MCF 10A (cell line): Measurements from ENCODE around the gene ERBB2. TPM values are rescaled to one million over a fixed set of nuclear protein-coding genes. Genes with fewer than 3 reads are reported as not detected.
"Not testable (repeated sequence)": the region's sequence is repeated elsewhere in the genome, so short reads cannot be mapped to it uniquely, and the experiment has no call there.

Experiments
- BruUV-seq: library from RNA; stranded (reverse); fragments of 400-500 nt; replicated peaks from 2 replicates; lab custom pipeline; 2021; lab: Mats Ljungman, UMichigan
- CTCF ChIA-PET: fragments of 300-600 bp; sonication (Branson Sonifier 250); formaldehyde crosslinking; extraction: SDS; loops from one replicate; lab custom pipeline; 2021; ENCODE audit warnings: antibody characterized with exemption, inconsistent platforms; lab: Yijun Ruan, JAX
- POLR2A ChIA-PET: fragments of 300-600, 350-650 bp; sonication (Branson Sonifier 250); formaldehyde crosslinking; extraction: SDS; loops from one replicate; lab custom pipeline; 2020; ENCODE audit warnings: antibody characterized with exemption, inconsistent platforms; lab: Yijun Ruan, JAX
- DNase-seq: peaks from one replicate; pipeline ENCODE4 v3.0.0-alpha.2; 2018; ENCODE audit not compliant: unreplicated experiment
- H3K27ac Mint-ChIP-seq: one replicate; pipeline ENCODE4 v1.8.0; 2022; ENCODE audit warnings: mild to moderate bottlenecking, low read depth, mixed read lengths; ENCODE audit not compliant: unreplicated experiment
- H3K27me3 Mint-ChIP-seq: one replicate; pipeline ENCODE4 v1.8.0; 2022; ENCODE audit warnings: mixed read lengths; ENCODE audit not compliant: insufficient read depth, unreplicated experiment
- H3K36me3 Mint-ChIP-seq: one replicate; pipeline ENCODE4 v1.8.0; 2022; ENCODE audit warnings: mild to moderate bottlenecking, moderate library complexity, mixed read lengths; ENCODE audit not compliant: insufficient read depth, unreplicated experiment
- H3K4me1 Mint-ChIP-seq: one replicate; pipeline ENCODE4 v1.8.0; 2022; ENCODE audit warnings: mixed read lengths; ENCODE audit not compliant: insufficient read depth, unreplicated experiment
- H3K4me3 Mint-ChIP-seq: one replicate; pipeline ENCODE4 v1.8.0; 2022; ENCODE audit warnings: mild to moderate bottlenecking, moderate library complexity, mixed read lengths; ENCODE audit not compliant: unreplicated experiment
- H3K9me3 Mint-ChIP-seq: one replicate; pipeline ENCODE4 v1.8.0; 2022; ENCODE audit warnings: mixed read lengths; ENCODE audit not compliant: unreplicated experiment
- intact Hi-C: fragments of 100-400 bp; cut with micrococcal nuclease; formaldehyde crosslinking; loops from 2 replicates; pipeline ENCODE4 v1.14.1; 2022
- total RNA-seq: library from RNA; stranded (reverse); gene quantifications from 2 replicates; pipeline ENCODE4 v1.2.3, GENCODE V29; 2022
- TF ChIP-seq, protein P1 (sequence below): fragments of 200-600 bp; IDR thresholded peaks from one replicate; pipeline ENCODE4 v1.8.0; 2022; ENCODE audit warnings: antibody characterized with exemption, mild to moderate bottlenecking; ENCODE audit not compliant: unreplicated experiment

The ERBB2 gene
- total RNA-seq, 1 experiment from 2014 or later = 33.7 TPM

DNA sequence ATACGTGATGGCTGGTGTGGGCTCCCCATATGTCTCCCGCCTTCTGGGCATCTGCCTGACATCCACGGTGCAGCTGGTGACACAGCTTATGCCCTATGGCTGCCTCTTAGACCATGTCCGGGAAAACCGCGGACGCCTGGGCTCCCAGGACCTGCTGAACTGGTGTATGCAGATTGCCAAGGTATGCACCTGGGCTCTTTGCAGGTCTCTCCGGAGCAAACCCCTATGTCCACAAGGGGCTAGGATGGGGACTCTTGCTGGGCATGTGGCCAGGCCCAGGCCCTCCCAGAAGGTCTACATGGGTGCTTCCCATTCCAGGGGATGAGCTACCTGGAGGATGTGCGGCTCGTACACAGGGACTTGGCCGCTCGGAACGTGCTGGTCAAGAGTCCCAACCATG is 24.9 kb downstream of the ERBB2 start:
- Mint-ChIP-seq H3K27me3 (no peaks in the 10 kb centered on the region), H3K4me1 (peaks cover 8% of the 10 kb centered on the region), H3K9me3 (no peaks in the 10 kb centered on the region), H3K27ac (no peak overlapping the region), H3K4me3 (no peak overlapping the region), H3K36me3 (peaks cover 16% of the 10 kb centered on the region)
- no peak for DNase-seq
- no TSS peak for BruUV-seq
- ChIA-PET POLR2A (interaction anchor here (1.0 to 1.1 kb wide), 2 partner anchors 15 to 90 kb away, joined by 3 read pairs; no protein-coding TSS in a partner anchor), CTCF (interaction anchor here (0.5 kb wide), 1 partner anchor 103 kb away, joined by 3 read pairs; no protein-coding TSS in a partner anchor)
- intact Hi-C loops = no loop called here
- TF ChIP-seq, protein P1, sequence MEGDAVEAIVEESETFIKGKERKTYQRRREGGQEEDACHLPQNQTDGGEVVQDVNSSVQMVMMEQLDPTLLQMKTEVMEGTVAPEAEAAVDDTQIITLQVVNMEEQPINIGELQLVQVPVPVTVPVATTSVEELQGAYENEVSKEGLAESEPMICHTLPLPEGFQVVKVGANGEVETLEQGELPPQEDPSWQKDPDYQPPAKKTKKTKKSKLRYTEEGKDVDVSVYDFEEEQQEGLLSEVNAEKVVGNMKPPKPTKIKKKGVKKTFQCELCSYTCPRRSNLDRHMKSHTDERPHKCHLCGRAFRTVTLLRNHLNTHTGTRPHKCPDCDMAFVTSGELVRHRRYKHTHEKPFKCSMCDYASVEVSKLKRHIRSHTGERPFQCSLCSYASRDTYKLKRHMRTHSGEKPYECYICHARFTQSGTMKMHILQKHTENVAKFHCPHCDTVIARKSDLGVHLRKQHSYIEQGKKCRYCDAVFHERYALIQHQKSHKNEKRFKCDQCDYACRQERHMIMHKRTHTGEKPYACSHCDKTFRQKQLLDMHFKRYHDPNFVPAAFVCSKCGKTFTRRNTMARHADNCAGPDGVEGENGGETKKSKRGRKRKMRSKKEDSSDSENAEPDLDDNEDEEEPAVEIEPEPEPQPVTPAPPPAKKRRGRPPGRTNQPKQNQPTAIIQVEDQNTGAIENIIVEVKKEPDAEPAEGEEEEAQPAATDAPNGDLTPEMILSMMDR = no peak

DNA sequence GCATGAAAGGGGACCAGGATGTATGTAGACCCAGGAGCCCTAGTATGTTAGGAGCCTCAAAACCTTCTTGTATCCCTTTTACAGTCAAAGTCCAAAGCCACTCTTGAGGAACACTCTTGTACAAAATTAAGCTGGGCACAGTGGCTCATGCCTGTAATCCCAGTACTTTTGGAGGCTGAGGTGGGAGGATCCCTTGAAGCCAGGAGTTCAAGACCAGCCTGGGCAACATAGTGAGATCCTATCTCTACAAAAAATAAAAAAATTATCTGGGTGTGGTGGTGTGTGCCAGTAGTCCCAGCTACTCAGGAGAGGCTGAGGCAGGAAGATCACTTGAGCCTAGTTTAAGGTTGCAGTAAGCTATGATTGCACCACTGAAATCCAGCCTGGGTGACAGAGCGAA is 26.1 kb downstream of the ERBB2 start:
- H3K4me1 Mint-ChIP-seq = peaks cover 10% of the 10 kb centered on the region
- DNase-seq, H3K4me3 Mint-ChIP-seq, BruUV-seq, H3K27me3 Mint-ChIP-seq, H3K27ac Mint-ChIP-seq, intact Hi-C loops, H3K9me3 Mint-ChIP-seq: not testable (repeated sequence)
- POLR2A ChIA-PET = interaction anchor here (0.6 to 1.7 kb wide), 3 partner anchors 17 to 38 kb away, joined by 3 to 5 read pairs (median 3); partner anchors contain the start of genes ERBB2 and PGAP3
- CTCF ChIA-PET = interaction anchor here (0.6 kb wide), 3 partner anchors 102 to 515 kb away, joined by 3 to 4 read pairs (median 3); no protein-coding TSS in a partner anchor
- H3K36me3 Mint-ChIP-seq = peaks cover 21% of the 10 kb centered on the region

DNA sequence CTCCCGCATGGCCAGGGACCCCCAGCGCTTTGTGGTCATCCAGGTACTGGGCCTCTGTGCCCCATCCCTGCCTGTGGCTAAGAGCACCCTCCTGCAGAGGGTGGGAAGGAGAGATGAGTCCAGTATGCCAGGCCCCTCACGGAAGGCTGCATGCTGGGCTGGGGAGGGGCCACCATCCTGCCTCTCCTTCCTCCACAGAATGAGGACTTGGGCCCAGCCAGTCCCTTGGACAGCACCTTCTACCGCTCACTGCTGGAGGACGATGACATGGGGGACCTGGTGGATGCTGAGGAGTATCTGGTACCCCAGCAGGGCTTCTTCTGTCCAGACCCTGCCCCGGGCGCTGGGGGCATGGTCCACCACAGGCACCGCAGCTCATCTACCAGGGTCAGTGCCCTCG is 26.8 kb downstream of the ERBB2 start:
- Mint-ChIP-seq H3K27me3 (no peaks in the 10 kb centered on the region), H3K4me3 (no peak overlapping the region), H3K27ac (peak overlapping the region; percentile 19), H3K4me1 (peaks cover 10% of the 10 kb centered on the region), H3K36me3 (peaks cover 21% of the 10 kb centered on the region), H3K9me3 (no peaks in the 10 kb centered on the region)
- BruUV-seq = no TSS peak
- ChIA-PET POLR2A (interaction anchor here (1.7 kb wide), 1 partner anchor 27 kb away, joined by 5 read pairs; the partner anchor contains the start of gene ERBB2), CTCF (no interaction called here)
- TF ChIP-seq, protein P1 = no peak
- intact Hi-C loops = no loop called here
- DNase-seq = no peak

DNA sequence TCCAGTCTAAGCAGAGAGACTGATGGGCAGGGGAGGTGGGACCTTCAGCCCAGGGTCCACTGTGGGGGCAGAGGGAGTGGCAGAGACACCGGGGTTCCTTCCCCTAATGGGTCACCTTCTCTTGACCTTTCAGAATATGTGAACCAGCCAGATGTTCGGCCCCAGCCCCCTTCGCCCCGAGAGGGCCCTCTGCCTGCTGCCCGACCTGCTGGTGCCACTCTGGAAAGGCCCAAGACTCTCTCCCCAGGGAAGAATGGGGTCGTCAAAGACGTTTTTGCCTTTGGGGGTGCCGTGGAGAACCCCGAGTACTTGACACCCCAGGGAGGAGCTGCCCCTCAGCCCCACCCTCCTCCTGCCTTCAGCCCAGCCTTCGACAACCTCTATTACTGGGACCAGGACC is 27.7 kb downstream of the ERBB2 start:
- H3K27me3 Mint-ChIP-seq = no peaks in the 10 kb centered on the region
- no peak overlapping the region for H3K4me3 Mint-ChIP-seq
- no TSS peak for BruUV-seq
- ChIA-PET CTCF (no interaction called here), POLR2A (interaction anchor here (0.6 to 3.8 kb wide), 2 partner anchors 9 to 27 kb away, joined by 4 to 36 read pairs; partner anchors contain the start of gene ERBB2)
- DNase-seq = no peak
- no peaks in the 10 kb centered on the region for H3K9me3 Mint-ChIP-seq
- peaks cover 10% of the 10 kb centered on the region for H3K4me1 Mint-ChIP-seq
- H3K36me3 Mint-ChIP-seq = peaks cover 21% of the 10 kb centered on the region
- TF ChIP-seq, protein P1 = no peak
- intact Hi-C loops = no loop called here
- no peak overlapping the region for H3K27ac Mint-ChIP-seq
